ENCODE results near the gene P3R3URF. TPM values are rescaled to one million over a fixed set of nuclear protein-coding genes. Genes with fewer than 3 reads are reported as not detected.

The P3R3URF gene
- polyA plus RNA-seq, 3 donors: not detected

- Histone ChIP-seq H3K9me3 (replicated peaks in 1 of 2; ENCODE audit: control insufficient read depth in 1 of 2, insufficient read depth in 1 of 2, low read length in 2 of 2) (no peaks in the 10 kb centered on the region), H3K4me3 (replicated peaks in 1 of 3; ENCODE audit: low read depth in 2 of 3, low read length in 3 of 3) (no peak overlapping the region), H3K79me2 (ENCODE audit: insufficient read depth, low read length) (no peaks in the 10 kb centered on the region), H3K27ac (ENCODE audit: low read depth in 1 of 2, low read length in 2 of 2) (no peak overlapping the region), H4K20me1 (ENCODE audit: insufficient read depth, low read length) (no peaks in the 10 kb centered on the region), H3K4me2 (replicated peaks; ENCODE audit: extremely low read depth, low read length, poor library complexity, severe bottlenecking) (no peak overlapping the region), H2AFZ (ENCODE audit: insufficient read depth, low read depth, low read length, poor library complexity, severe bottlenecking) (no peak overlapping the region), H3K36me3 (replicated peaks in 1 of 2; ENCODE audit: control insufficient read depth in 1 of 2, insufficient read depth in 2 of 2, low read length in 2 of 2) (peaks cover 4 to 8% of the 10 kb centered on the region in 2 donors), H3K9ac (ENCODE audit: insufficient read depth, low read length, poor library complexity, severe bottlenecking) (no peak overlapping the region), H3K27me3 (ENCODE audit: control insufficient read depth in 2 of 2, insufficient read depth in 2 of 2, low read length in 2 of 2) (no peaks in the 10 kb centered on the region), H3K4me1 (ENCODE audit: control insufficient read depth in 1 of 2, insufficient read depth in 2 of 2, low read length in 2 of 2) (peaks cover 5 to 9% of the 10 kb centered on the region in 2 donors)
- Mint-ChIP-seq H3K4me3 (no peak overlapping the region), H3K4me1 (peaks cover 16% of the 10 kb centered on the region), H3K36me3 (peaks cover 11 to 15% of the 10 kb centered on the region in 2 donors), H3K9me3 (no peaks in the 10 kb centered on the region), H3K27me3 (ENCODE audit: low read depth in 3 of 3) (peaks cover 0 to 3% (median 1%) of the 10 kb centered on the region in 3 donors), H3K27ac (peak overlapping the region in 3 of 7 donors; percentile 17 to 63 (median 33))
- TF ChIP-seq CTCF (IDR thresholded peaks at IDR 0.05): no peak
- intact Hi-C loops (cut with micrococcal nuclease): no loop called here
- WGBS (ENCODE audit: insufficient coverage): 70% methylated on average over 3 of the region's 7 CpGs
- DNase-seq: no peak
These were observed 8.8 kb upstream of the P3R3URF start for GRCh38 chr1:46184920-46185658.

GRCh38 chr1:46183926-46184557 lies 7.8 kb upstream of the P3R3URF start:
- Histone ChIP-seq H4K20me1 (ENCODE audit: insufficient read depth, low read length) (no peaks in the 10 kb centered on the region), H3K79me2 (ENCODE audit: insufficient read depth, low read length) (no peaks in the 10 kb centered on the region), H3K4me1 (ENCODE audit: control insufficient read depth in 1 of 2, insufficient read depth in 2 of 2, low read length in 2 of 2) (peaks cover 5 to 13% of the 10 kb centered on the region in 2 donors), H3K36me3 (replicated peaks in 1 of 2; ENCODE audit: control insufficient read depth in 1 of 2, insufficient read depth in 2 of 2, low read length in 2 of 2) (peaks cover under 1 to 2% of the 10 kb centered on the region in 2 donors), H3K4me3 (replicated peaks in 1 of 3; ENCODE audit: low read depth in 2 of 3, low read length in 3 of 3) (no peak overlapping the region), H3K9ac (ENCODE audit: insufficient read depth, low read length, poor library complexity, severe bottlenecking) (peak overlapping the region; percentile 21), H3K4me2 (replicated peaks; ENCODE audit: extremely low read depth, low read length, poor library complexity, severe bottlenecking) (no peak overlapping the region), H3K27ac (ENCODE audit: low read depth in 1 of 2, low read length in 2 of 2) (no peak overlapping the region), H3K9me3 (replicated peaks in 1 of 2; ENCODE audit: control insufficient read depth in 1 of 2, insufficient read depth in 1 of 2, low read length in 2 of 2) (no peaks in the 10 kb centered on the region), H2AFZ (ENCODE audit: insufficient read depth, low read depth, low read length, poor library complexity, severe bottlenecking) (peak overlapping the region; percentile 56), H3K27me3 (ENCODE audit: control insufficient read depth in 2 of 2, insufficient read depth in 2 of 2, low read length in 2 of 2) (no peaks in the 10 kb centered on the region)
- H3K36me3 Mint-ChIP-seq: peaks cover 3 to 7% of the 10 kb centered on the region in 2 donors
- peak in 2 of 3 donors; percentile 16 to 43 for DNase-seq
- H3K27me3 Mint-ChIP-seq (ENCODE audit: low read depth in 3 of 3): peaks cover 0 to 3% (median 1%) of the 10 kb centered on the region in 3 donors
- H3K9me3 Mint-ChIP-seq: no peaks in the 10 kb centered on the region
- peak overlapping the region in 1 of 7 donors; percentile 38 for H3K27ac Mint-ChIP-seq
- intact Hi-C loops (cut with micrococcal nuclease): no loop called here
- TF ChIP-seq CTCF (IDR thresholded peaks at IDR 0.05): no peak
- H3K4me1 Mint-ChIP-seq: peaks cover 16% of the 10 kb centered on the region
- 5% methylated on average over 9 of the region's 12 CpGs for WGBS (ENCODE audit: insufficient coverage)
- H3K4me3 Mint-ChIP-seq: no peak overlapping the region
